IPS-NIHi7 (cell line): ENCODE data around the gene TBC1D4.

Experiments used
- DNase-seq: peaks from one replicate; pipeline ENCODE4 v3.0.0; 2012; ENCODE audit warnings: mixed read lengths; ENCODE audit errors: extremely low spot score

Gene TBC1D4

DNA sequence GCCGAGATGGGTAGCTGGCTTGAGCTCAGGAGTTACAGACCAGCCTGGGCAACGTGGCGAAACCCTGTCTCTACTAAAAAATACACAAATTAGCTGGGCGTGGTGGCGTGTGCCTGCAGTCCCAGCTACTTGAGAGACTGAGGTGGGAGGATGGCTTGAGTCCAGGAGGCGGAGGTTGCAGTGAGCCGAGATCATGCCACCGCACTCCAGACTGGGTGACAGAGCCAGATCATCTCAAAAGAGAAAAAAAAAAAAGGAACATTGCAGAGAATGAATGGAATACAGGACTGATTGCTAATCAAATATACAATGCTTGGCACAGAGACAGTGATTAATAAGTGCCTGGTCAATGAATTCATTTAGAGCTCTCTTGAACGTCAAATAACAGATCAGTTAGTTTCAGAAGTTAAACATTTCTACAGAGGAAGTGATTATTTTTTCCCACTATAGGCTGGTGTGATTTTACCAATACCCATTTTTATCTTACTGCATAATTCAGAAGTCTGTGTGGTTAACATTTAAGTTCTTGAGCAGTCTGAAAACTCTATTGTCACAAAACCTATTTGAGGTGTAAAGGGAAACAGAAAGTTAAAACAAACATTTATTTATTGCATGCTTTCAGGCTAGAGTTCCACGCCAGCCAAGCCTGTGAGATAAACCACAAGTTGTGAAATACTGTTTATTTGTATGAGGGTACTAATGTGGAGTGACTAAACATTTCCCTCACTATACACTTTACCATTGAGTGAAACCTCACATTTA, 7.7 kb upstream of the TBC1D4 start:
- DNase-seq = no peak

DNA sequence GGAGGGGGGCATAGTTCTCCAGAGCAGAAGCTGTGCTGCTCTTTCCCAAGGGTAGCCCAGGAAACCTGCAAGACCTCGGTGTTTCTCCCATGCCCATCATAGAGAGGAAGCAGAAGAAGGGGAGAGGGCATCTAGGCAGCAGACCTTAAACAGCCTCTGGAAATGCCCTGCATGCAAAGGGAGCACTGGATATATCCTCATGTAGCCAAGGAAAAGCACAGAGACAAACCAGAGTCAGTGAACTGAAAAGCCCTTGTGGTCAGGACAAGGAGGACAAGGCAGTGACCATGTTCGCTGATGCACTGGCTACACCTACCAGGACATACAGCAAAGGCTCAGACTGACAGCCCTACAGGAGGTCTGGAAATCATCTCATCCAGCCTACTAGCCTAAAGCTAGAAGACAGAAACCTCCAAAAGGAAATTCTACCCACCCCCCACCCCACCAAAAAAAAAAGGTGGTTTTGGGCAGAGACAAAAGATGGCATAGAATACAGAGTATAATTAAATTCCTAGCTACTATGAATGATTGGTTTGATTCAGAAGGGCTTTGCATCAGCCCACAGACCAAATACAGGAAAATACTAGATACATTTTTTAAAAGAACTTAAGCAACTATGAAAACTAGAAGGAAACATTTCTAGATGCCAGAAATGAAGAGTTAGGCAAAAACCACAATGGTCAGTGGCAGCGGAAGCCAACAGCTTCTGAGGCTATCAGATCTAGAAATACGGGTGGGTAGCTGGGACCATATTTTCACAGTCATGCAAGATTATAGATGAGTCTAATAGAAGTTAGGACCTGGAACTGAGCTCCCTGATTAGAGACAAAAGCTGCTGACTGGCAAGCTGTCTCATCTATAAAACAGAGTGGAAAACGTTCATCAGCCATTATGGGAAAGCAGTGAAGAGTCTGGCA, 4.4 kb upstream of the TBC1D4 start:
- DNase-seq = no peak

DNA sequence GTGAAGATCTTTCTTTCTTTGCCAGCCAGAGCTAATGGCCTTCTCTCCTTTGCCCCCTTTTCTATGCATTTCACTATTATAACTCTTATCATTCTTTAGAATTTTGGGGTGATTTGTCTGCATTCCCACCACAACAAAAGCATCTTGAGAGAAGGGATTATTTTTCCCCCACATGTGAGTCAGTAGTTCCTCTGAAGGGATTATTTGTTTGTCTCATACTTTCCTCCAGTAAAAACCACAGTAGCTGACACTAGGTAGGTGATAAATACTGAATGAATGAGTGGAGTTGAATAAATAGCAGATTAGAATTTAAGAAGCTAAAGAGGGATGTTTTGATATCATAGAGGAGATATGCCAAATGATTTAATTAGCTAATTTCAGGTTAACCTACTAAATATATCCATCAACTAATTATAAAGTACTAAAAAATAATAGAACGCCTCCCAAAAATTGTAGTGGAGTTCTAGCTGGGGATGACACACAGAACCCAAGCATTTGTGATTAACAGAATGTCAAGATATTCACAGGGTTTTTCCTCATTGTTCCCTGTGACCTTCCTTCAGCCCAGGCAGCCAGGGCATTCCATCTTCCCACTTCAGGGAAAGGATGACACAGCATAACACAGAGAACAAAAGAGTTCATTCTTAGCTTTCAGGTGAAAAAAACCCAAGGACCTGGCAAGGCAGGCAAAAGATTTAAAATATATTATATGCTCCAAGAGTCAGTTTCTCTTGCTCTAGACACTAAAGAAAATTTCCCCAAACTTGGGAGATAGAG, 3.5 kb upstream of the TBC1D4 start:
- peak; percentile 17 for DNase-seq

DNA sequence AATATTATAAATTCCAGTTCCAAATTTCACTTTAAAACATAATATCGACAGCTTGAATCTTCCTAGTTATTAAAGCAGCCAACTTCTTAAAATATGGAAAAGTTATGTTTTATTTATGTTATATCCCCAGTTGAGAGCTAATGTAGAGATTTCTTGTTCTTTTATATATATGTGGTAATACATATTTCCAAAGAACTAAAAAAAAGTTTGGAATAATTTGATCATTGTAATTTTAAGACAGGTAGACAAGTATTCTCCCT, 781 bp upstream of the TBC1D4 start:
- DNase-seq = no peak

DNA sequence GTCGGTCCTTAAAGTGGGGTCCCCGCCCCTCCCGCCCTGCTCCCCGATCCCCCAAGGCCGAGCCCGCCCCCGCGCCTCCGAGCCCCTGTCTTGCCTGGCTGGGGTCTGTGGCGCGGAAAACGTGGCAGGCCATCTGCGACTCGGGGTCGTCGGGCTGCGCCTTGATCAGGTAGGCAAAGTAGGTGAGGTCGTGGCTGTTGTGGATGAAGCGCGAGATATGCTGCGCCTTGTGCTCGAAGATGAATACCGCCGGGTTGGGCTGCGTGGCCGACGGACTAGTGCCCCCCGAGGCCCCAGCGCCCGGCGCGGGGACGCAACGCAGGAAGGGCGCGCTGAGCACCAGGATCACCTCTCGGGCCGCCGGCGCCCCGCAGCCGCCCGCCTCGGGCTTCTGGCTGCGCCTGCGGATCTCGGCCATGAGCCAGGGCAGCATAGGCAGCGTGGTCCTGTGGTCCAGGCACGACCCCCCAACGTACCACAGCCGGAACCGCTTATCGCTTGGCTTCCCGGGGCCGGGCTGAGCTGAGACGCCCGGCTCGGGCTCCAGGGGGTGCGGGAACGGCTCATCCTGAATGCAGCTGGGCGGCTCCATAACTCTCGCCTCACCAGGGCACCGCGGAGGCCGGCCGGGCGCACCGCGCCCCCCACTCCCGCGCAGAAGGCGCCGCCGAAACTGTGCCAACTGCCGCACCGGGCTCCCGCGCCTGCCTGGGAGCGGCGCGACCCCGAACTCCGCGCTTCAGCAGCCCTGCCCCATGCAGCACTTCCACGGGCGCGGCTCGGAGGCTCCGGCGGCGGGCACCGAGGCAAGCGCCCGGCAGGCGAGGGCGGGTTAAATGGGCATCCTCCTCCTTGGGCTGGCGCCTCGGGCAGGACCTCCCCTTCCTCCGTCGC, 546 bp downstream of the TBC1D4 start:
- peak; percentile 23 for DNase-seq

DNA sequence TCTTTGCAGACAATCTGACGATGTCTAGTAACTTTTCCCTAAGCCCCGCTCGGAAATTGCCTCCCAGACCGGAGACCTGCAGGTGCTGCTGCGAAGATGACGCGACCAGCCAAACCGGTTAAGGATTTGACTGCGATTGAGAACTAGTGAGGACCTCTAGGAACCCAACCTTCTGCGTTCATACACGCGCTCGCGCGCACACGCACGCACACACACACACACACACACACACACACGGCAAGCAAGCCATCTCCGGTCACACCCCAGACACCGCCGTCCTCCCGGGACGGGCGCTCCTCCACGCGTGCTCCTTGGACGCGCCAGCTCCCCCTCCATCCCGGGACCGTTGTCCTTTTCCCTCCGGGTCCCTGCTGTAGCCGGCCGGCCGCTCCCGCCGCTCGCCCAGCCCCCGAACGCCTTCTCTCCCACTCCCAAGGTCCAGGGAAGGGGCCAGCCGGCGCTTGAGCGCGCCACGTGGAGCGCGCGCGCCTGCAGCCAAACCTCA, 1.2 kb downstream of the TBC1D4 start:
- DNase-seq = peak; percentile 47

DNA sequence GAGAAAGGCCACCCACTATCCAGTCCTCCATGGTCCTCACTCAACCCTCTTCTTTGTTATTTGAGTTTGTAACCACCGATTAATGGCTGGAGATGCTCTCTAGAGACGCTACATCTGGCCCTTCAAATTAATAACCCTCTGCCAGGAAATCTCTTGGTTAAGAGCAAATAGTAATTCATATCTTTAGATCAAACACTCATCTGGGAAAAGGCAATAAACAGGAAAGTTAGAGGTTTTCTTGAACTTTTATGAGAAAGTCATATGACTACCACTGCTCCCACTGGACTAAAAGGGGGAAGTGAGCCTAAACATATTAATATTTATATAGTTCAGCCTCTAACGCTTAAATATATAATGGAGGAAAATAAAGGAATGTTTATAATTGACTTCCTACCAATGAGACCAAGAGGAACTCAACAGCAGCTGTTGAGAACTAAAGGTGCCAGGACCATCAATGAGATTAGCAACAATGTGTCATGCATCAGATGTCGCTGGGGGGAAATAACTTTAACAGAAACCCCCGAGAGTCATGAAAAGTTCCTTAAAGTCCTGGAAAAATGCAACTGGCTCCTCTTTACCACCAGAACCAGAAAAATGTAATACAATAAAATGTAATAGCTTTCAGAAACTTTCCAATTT, 2.7 kb downstream of the TBC1D4 start:
- no peak for DNase-seq

DNA sequence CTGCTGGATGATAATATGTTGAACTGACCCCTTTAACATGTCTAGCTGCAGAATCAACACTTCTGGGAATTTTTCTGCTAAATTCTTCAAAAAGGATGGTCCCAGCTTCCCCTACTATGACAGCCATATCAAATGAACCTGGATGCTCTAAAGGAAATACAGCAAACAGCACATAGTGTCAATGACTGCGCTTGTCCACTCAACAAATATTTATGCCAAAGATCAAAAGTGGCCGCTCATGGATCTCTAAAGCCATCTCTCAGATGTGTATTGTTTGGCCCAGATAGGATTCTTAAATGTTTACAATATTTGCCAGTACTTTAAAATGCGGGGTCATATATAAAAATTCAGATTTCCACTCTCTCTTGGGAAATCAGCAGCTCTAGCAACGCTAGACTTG, 3.3 kb downstream of the TBC1D4 start:
- no peak for DNase-seq

DNA sequence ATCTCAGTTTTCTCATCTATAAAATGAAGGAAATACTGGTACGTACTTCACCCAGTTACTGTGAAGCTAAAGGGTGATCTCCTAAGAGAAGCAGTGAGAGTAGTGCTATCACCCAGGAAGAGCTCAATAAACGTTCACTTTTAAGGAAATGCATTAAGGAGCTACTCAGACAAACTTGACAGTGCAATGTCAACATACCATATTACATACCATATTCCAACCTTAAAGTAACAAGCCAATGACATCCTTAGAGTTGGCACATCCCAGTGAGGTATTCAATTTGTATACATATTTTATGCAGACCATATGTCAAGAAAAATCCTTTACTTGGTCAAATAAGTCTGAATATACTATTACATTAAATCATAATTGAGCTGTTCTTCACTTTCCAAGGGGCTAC, 7.0 kb downstream of the TBC1D4 start:
- DNase-seq = no peak

DNA sequence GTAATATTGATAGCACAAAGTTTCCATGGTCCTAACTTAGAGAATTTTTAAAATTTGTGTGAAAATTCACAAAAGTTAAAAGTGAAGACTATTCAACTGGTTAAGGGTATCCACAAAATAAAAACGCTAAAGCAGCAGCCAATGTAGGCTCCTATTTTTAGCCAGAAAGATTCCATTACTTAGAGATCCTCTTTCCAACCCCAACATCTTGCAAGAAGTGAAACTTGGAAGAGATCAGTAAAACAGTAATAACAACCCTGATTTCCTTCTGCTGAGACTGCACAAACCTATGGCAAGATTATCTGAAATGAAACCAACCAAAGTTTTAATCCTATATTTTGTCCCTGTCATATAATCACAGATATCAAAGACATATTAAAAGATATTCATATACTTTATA, 8.5 kb downstream of the TBC1D4 start:
- DNase-seq = no peak

DNA sequence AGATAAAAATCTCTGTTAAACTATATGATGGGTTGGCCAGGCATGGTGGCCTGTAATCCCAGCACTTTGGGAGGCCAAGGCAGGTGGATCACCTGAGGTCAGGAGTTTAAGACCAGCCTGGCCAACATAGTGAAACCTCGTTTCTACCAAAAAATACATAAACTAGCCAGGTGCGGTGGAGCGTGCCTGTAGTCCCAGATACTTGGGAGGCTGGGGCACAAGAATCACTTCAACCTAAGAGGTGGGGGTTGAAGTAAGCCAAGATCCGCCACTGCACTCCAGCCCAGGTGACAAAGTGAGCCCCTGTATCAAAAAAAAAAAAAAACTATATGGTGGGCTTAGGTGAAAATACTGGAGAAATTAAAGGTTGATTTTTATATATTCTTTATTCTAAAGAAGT, 11.3 kb downstream of the TBC1D4 start:
- no peak for DNase-seq

DNA sequence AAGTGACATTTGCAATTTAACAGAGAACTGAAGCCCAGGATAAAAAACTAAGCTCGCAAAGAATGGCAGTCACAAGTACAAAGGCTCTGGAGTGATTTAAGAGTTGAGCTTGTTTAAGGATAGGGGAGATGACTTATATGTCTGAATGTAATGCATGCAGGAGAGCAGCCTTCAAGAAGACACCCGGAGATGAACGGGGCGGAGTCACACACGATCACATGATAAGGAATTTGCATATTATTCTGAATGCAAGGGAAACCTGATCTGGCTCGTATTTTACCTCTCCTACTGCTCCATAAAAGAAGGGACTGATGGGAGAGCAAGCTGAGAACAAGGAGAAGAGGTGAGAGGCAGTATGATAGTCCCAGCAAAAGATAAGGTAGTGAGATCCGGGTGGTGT, 12.9 kb downstream of the TBC1D4 start:
- peak; percentile 25 for DNase-seq

DNA sequence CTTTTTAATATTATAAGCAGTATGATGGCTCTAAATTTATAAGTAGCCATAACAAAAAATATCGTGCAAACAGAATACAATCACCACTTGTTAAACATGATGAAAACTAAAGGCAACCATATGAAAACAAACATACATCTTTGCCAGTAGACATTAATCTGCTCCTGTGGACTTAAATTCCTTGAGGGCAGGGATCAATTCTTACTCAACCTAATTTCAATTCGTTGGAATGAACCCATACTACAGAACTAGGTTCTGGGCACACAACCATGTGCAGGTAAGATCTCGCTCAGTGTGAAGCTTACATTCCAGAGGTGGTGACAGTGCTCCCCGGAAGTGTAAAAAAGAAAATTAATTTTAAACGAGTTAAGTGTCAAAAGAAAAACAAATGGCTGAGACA, 13.4 kb downstream of the TBC1D4 start:
- no peak for DNase-seq

DNA sequence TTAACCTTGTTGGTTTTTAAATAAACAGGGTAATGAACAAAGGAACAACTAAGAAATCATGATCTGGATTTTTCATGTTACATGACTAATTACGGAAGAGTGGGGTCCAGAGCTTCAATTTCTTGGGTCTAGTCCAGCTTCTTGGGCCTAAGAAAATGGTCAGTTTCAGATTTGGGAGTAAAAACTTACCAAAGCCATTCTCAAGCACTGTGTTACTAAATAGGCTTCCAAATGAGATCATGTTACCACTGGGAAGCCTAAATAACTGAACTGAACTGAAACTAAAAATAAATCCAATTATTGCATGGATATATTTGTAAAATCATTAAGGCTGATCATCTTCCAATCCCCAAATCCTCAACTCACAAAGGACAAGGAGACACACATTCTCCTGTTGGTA, 13.9 kb downstream of the TBC1D4 start:
- no peak for DNase-seq

DNA sequence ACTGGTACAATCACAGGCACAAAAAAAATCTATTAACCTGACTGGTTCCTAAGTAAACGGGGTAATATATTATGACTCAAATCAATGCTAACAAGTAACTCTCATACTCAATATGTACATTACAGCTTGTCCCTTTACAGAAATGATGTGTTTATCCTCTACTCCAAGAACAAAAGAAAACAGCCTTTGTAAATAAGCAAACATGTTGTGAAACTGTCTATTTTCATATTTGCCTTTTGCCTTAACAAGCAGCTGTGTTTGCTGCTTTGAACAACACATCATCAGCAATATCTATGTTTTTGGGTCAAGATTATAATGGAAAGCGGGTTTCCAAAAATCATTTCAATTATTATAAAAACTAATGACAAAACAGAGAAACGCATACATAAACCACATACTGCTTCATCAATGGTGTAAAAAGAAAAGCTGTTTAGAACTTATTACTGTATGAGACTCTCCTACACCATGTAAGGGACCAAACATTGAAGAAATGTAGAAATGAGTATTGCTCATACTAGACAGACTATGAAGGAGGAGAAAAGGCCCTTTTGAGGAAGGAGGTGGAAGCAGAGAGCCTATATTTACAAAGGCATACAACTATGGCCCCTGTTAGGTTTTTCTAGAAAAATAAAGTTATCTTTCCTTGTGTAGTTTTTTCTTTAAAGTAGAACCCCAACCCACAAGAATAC, 14.8 kb downstream of the TBC1D4 start:
- DNase-seq = no peak

DNA sequence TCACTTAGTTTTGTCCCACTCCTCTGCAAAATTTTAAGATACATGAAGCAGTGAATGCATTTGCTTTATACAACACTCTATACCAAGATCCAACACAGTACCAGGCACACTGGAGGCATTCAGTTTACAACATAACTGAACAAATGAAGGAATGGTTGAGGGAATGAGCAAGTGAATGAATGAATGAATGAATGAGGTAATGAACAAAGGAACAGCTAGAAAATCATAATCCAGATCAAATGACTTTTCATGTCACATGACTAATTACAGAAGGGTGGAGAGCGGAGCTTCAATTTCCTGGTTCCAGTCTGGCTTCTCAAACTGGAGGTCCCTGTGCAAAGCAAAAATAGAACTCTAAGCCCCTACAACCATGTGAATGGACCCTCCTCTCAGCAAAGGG, 16.7 kb downstream of the TBC1D4 start:
- DNase-seq = no peak

DNA sequence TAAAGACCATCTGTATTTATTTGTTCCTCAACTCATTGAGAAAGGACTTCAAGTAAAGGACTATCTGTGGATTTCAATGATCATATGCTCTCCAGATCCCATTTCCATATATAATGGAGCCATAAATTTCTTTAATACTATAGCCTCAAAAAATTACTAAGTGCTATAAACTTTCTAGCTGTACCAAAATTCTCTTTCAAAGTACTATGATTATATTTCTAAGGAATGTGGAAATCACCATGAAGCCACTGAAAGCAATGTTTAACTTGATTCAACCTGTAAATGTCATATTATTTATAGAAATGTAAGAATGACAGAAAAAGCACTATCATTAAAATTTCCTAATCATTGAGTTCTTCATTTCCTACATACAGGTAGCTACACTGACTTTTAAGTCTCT, 20.7 kb downstream of the TBC1D4 start:
- no peak for DNase-seq

DNA sequence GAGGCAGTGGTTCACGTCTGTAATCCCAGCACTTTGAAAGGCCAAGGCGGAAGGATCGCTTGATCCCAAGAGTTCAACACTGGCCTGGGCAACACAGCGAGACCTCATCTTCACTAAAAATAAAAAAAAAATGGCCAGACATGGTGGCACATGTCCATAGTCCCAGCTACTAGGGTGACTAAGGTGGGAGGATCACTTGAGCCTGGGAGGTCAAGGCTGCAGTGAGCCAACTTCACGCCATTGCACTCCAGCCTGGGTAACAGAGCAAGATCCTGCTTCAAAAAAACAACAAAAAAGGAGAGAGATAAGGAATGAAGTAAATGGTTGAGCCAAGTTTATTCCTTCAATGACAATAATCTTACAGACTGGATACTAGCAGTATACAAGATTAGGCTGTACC, 21.3 kb downstream of the TBC1D4 start:
- no peak for DNase-seq

DNA sequence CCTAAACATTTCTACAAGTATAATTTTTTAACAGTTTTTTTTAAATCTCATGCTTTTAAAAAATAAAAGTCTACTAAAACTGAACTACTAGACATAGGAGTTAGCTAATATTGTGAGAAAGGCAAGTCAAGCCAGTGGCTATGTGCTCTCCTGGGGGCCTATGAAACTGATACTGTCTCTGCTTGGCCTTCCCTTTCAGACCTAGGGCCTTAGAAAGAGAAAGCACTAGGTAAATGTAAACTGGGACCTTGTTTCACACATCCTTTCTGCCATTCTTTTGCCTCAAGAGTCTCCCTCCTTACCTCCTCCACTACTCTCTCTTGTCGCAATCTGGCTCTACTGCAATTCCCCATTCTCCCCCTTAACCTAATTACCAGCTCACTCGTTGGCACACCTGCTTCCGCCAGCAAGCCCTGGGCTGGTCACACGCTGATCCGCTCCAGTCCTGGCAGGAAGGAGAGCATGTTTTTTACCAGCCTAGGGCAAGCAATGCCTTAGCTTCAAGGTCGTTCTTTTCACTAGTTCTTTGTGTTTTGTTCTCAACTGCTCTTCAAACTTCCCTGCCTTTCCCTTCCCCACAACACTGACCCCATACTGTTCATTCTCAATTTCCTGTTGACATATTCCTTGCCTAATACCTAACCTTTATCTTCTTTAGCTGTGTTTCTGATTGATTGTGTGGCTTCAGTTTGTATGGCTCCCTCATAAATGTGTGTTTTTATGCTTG, 23.1 kb downstream of the TBC1D4 start:
- peak; percentile 15 for DNase-seq

DNA sequence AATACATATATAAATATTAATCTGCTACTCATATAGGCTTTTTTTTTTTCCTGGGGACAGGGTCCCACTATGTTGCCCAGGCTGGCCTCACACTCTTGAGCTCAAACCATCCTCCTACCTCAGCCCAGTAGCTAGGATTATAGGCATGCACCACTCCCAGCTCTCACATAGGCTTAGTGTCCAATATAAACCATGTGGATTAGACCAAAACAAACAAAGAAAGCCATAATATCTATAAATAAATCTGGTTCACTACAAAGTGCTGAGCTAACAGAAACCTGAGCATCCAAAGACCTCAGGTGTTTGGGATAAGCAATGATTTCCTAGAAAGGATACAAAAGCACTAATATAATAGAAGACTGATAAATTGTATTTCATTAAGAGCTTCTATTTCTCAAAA, 26.0 kb downstream of the TBC1D4 start:
- DNase-seq = no peak
